ENCODE results near the gene CMC4. TPM values are rescaled to one million over a fixed set of nuclear protein-coding genes. Genes with fewer than 3 reads are reported as not detected.

CMC4 gene
- polyA plus RNA-seq, 6 donors from 2014 or later, result 18.2 to 23.6 (median 21.5) TPM

Other genes with a start within 250 kb of the CMC4 start
- not detected for gene SMIM9, start 236.5 kb downstream of the CMC4 start, polyA plus RNA-seq (ENCODE audit: low read depth in 6 of 6)
- 10 to 100 TPM; 12.7 to 61.5 (median 41.4) TPM for gene F8A1, start 184.8 kb downstream of the CMC4 start, polyA plus RNA-seq (ENCODE audit: low read depth in 6 of 6)
- gene F8, start 48.4 kb downstream of the CMC4 start, polyA plus RNA-seq (ENCODE audit: low read depth in 6 of 6), result 1 to 10 TPM in 4 of 6 donors, under 1 TPM in 1, not detected in 1; 0.24 to 2.3 (median 1.4) TPM
- 100 to 1,000 TPM; 153 to 203 (median 175) TPM for gene FUNDC2, start 44.3 kb downstream of the CMC4 start, polyA plus RNA-seq (ENCODE audit: low read depth in 6 of 6)
- 10 to 100 TPM; 23.2 to 37.5 (median 30.0) TPM for gene MTCP1, start within 50 bp of the CMC4 start, polyA plus RNA-seq (ENCODE audit: low read depth in 6 of 6)
- 10 to 100 TPM; 16.3 to 26.8 (median 24.7) TPM for gene BRCC3, start 372 bp upstream of the CMC4 start, polyA plus RNA-seq (ENCODE audit: low read depth in 6 of 6)
- 10 to 100 TPM; 67.8 to 84.4 (median 73.8) TPM for gene VBP1, start 145.3 kb upstream of the CMC4 start, polyA plus RNA-seq (ENCODE audit: low read depth in 6 of 6)
- gene RAB39B, start 193.4 kb upstream of the CMC4 start, polyA plus RNA-seq (ENCODE audit: low read depth in 6 of 6), result 1 to 10 TPM; 1.9 to 6.4 (median 5.3) TPM